A549 (cell line): ENCODE results near the gene BNC2. TPM values are rescaled to one million over a fixed set of nuclear protein-coding genes. Genes with fewer than 3 reads are reported as not detected.
"Not testable (repeated sequence)": the region's sequence is repeated elsewhere in the genome, so short reads cannot be mapped to it uniquely, and the experiment has no call there.

Experiments
- ATAC-seq, 2 experiments: fragments of 200-7000 bp in 1 of 2; fragments of >200 bp in 1 of 2; cut with Nextera tagmentation in 1 of 2; cut with Tn5 transposase in 1 of 2; 3 replicates each; pipeline versions ENCODE4 v1.8.0 to v1.9.1; 2018 to 2020; ENCODE audit warnings: mild to moderate bottlenecking in 1 of 2, moderate library complexity in 1 of 2
- CTCF ChIA-PET: fragments of 300-600 bp; sonication (Branson Sonifier 250); formaldehyde crosslinking; extraction: SDS; loops from one replicate; lab custom pipeline; 2021; ENCODE audit warnings: antibody characterized with exemption, inconsistent platforms; lab: Yijun Ruan, JAX
- POLR2A ChIA-PET: fragments of 350-600 bp; formaldehyde crosslinking; extraction: SDS; loops from one replicate; lab custom pipeline; 2021; ENCODE audit warnings: antibody characterized with exemption, inconsistent platforms; lab: Yijun Ruan, JAX
- DNase-seq, 2 experiments: peaks; one replicate each; pipeline versions ENCODE4 v3.0.0 to v3.0.0-alpha.2; 2011 to 2016; ENCODE audit warnings: low read depth in 1 of 2, low spot score in 1 of 2
- FAIRE-seq: peaks from 2 replicates; lab custom pipeline; 2011; peaks lifted over from hg19 to GRCh38; lab: Jason Lieb, UNC
- H3K27ac ChIP-seq, 2 experiments: fragments of >200 bp; sonication (Bioruptor Twin); formaldehyde crosslinking; 3 replicates each; pipeline ENCODE4 v1.5.1; 2016 to 2017
- H3K4me1 ChIP-seq: fragments of >200 bp; sonication (Bioruptor Twin); formaldehyde crosslinking; 3 replicates; pipeline ENCODE4 v1.6.1; 2016
- H3K4me2 ChIP-seq: fragments of >200 bp; sonication (Bioruptor Twin); formaldehyde crosslinking; 3 replicates; pipeline ENCODE4 v1.6.1; 2016
- H3K4me3 ChIP-seq: fragments of >200 bp; sonication (Bioruptor Twin); formaldehyde crosslinking; 3 replicates; pipeline ENCODE4 v1.5.1; 2016
- H3K9me3 ChIP-seq: fragments of >200 bp; sonication (Bioruptor Twin); formaldehyde crosslinking; 3 replicates; pipeline ENCODE4 v1.6.1; 2016
- ATOH8 ChIP-seq: fragments of 250-450 bp; sonication (Bioruptor Pico); IDR thresholded peaks from 2 replicates; pipeline ENCODE4 v1.5.0; 2020; ENCODE audit warnings: low read depth, mild to moderate bottlenecking, moderate library complexity
- BCL3 ChIP-seq: fragments of >200 bp; sonication (Bioruptor Twin); formaldehyde crosslinking; IDR thresholded peaks from 3 replicates; pipeline ENCODE4 v1.6.1; 2016
- CBX2 ChIP-seq: fragments of 200-600 bp; sonication (generic); IDR thresholded peaks from 2 replicates; pipeline ENCODE4 v1.6.1; 2016; ENCODE audit warnings: low read depth, mild to moderate bottlenecking, borderline replicate concordance
- CBX8 ChIP-seq: fragments of 200-600 bp; sonication (generic); IDR thresholded peaks from 2 replicates; pipeline ENCODE4 v1.6.1; 2016
- CHD2 ChIP-seq: fragments of 150-350 bp; IDR thresholded peaks from 2 replicates; pipeline ENCODE4 v1.6.1; 2014; ENCODE audit warnings: low read length; ENCODE audit not compliant: partially characterized antibody
- CHD4 ChIP-seq: fragments of 200-600 bp; sonication (generic); IDR thresholded peaks from 2 replicates; pipeline ENCODE4 v1.6.1; 2016; ENCODE audit warnings: antibody characterized with exemption, mild to moderate bottlenecking, borderline replicate concordance
- EHF ChIP-seq: fragments of 250-450 bp; sonication (Bioruptor Pico); IDR thresholded peaks from 2 replicates; pipeline ENCODE4 v1.5.0; 2020; ENCODE audit warnings: mild to moderate bottlenecking
- ELK1 ChIP-seq: fragments of 150-350 bp; IDR thresholded peaks from 2 replicates; pipeline ENCODE4 v1.6.1; 2014; ENCODE audit warnings: low read depth, mild to moderate bottlenecking, low read length
- ESRRA ChIP-seq: fragments of 150-350 bp; IDR thresholded peaks from 2 replicates; pipeline ENCODE4 v1.6.1; 2014; ENCODE audit warnings: mild to moderate bottlenecking, low read length, borderline replicate concordance
- FOSB ChIP-seq: fragments of 250-450 bp; sonication (Bioruptor Pico); IDR thresholded peaks from 2 replicates; pipeline ENCODE4 v1.5.0; 2020; ENCODE audit warnings: mild to moderate bottlenecking, moderate library complexity
- FOSL2 ChIP-seq, 2 experiments: fragments of 450-650 bp in 1 of 2; fragments of >200 bp in 1 of 2; sonication (Bioruptor Twin) in 1 of 2; formaldehyde crosslinking; IDR thresholded peaks; 2 replicates each; pipeline versions ENCODE4 v1.5.0 to v1.6.1; 2016 to 2020; ENCODE audit warnings: mild to moderate bottlenecking in 1 of 2, moderate library complexity in 1 of 2
- HDAC2 ChIP-seq: fragments of 200-600 bp; sonication (generic); IDR thresholded peaks from 2 replicates; pipeline ENCODE4 v1.6.1; 2016
- HES2 ChIP-seq: fragments of >200 bp; sonication (Bioruptor Twin); formaldehyde crosslinking; IDR thresholded peaks from 2 replicates; pipeline ENCODE4 v1.6.1; 2016
- HMGXB4 ChIP-seq: fragments of 250-450 bp; sonication (Bioruptor Pico); IDR thresholded peaks from 2 replicates; pipeline ENCODE4 v1.5.0; 2021; ENCODE audit warnings: mild to moderate bottlenecking, moderate library complexity, borderline replicate concordance
- HOXA7 ChIP-seq: fragments of 250-450 bp; sonication (Bioruptor Pico); IDR thresholded peaks from 2 replicates; pipeline ENCODE4 v1.5.0; 2020; ENCODE audit warnings: mild to moderate bottlenecking, moderate library complexity
- HOXB13 ChIP-seq: fragments of 250-450 bp; sonication (Bioruptor Pico); IDR thresholded peaks from 2 replicates; pipeline ENCODE4 v1.5.0; 2020; ENCODE audit warnings: low read depth, mild to moderate bottlenecking, moderate library complexity
- KDM5A ChIP-seq: fragments of 200-600 bp; sonication (generic); IDR thresholded peaks from 2 replicates; pipeline ENCODE4 v1.6.1; 2016; ENCODE audit warnings: antibody characterized with exemption, mild to moderate bottlenecking
- NR3C1 ChIP-seq: fragments of >200 bp; sonication (Bioruptor Twin); formaldehyde crosslinking; IDR thresholded peaks from 3 replicates; pipeline ENCODE4 v1.6.1; 2017
- RARB ChIP-seq: fragments of 250-450 bp; sonication (Bioruptor Pico); IDR thresholded peaks from 2 replicates; pipeline ENCODE4 v1.8.0; 2021; ENCODE audit warnings: mild to moderate bottlenecking, moderate library complexity
- RFX5 ChIP-seq: fragments of 450-650 bp; IDR thresholded peaks from 2 replicates; pipeline ENCODE4 v1.7.1; 2014; ENCODE audit warnings: antibody characterized with exemption, mild to moderate bottlenecking, moderate library complexity
- SREBF2 ChIP-seq: fragments of 450-650 bp; IDR thresholded peaks from 2 replicates; pipeline ENCODE4 v1.6.1; 2014; ENCODE audit warnings: mild to moderate bottlenecking, moderate library complexity
- TFCP2L1 ChIP-seq: fragments of 250-450 bp; sonication (Bioruptor Pico); IDR thresholded peaks from 2 replicates; pipeline ENCODE4 v1.5.0; 2021; ENCODE audit warnings: mild to moderate bottlenecking
- TP53 ChIP-seq: fragments of 250-450 bp; sonication (Bioruptor Pico); IDR thresholded peaks from 2 replicates; pipeline ENCODE4 v1.5.0; 2021; ENCODE audit warnings: mild to moderate bottlenecking, moderate library complexity
- USF2 ChIP-seq: fragments of 450-650 bp; IDR thresholded peaks from 2 replicates; pipeline ENCODE4 v1.6.1; 2014; ENCODE audit warnings: antibody characterized with exemption
- ZFP36 ChIP-seq: fragments of 450-650 bp; IDR thresholded peaks from 2 replicates; pipeline ENCODE4 v1.6.1; 2014; ENCODE audit warnings: borderline replicate concordance; ENCODE audit not compliant: partially characterized antibody
- ZNF302 ChIP-seq: fragments of 250-450 bp; sonication (Bioruptor Pico); IDR thresholded peaks from 2 replicates; pipeline ENCODE4 v1.9.0; 2021; ENCODE audit warnings: inconsistent platforms, mild to moderate bottlenecking, moderate library complexity
- ZSCAN20 ChIP-seq: fragments of 250-450 bp; sonication (Bioruptor Pico); IDR thresholded peaks from 2 replicates; pipeline ENCODE4 v1.8.0; 2022; ENCODE audit warnings: mild to moderate bottlenecking, moderate library complexity
- WGBS: methylation state at CpG from one replicate; pipeline ENCODE4 v1.1.6; 2017; ENCODE audit errors: missing lambda C conversion rate; 5-methylcytosine and 5-hydroxymethylcytosine counted together
- polyA plus RNA-seq, 4 experiments: library from polyadenylated mRNA; depleted of rRNA in 3 of 4; stranded (reverse); fragments of >200 nt; fragmentation: RNase III in 1 of 4; extraction: RNeasy Plus Mini Kit Qiagen cat#74134 plus additional on column Dnase treatment in 1 of 4; gene quantifications; 2 replicates in 3 of 4; 3 replicates in 1 of 4; pipeline ENCODE4 v1.2.3, GENCODE V29; 2011 to 2017

BNC2 gene
- polyA plus RNA-seq, 2 of the 4 experiments (the other 2 are of a cell fraction) = 6.2 to 7.5 TPM

- CTCF ChIA-PET = interaction anchor here (1.4 kb wide), 1 partner anchor 11 kb away, joined by 3 read pairs; no protein-coding TSS in a partner anchor
- peaks cover 50% of the 10 kb centered on the region for H3K4me1 ChIP-seq
Observed at GRCh38 chr9:16441791-16442190, 428.7 kb downstream of the BNC2 start.

GRCh38 chr9:16438831-16439230, 431.6 kb downstream of the BNC2 start:
- 89% methylated on average over 6 of the region's 6 CpGs for WGBS
- H3K4me1 ChIP-seq = peaks cover 21% of the 10 kb centered on the region
- CTCF ChIA-PET, FAIRE-seq, H3K9me3 ChIP-seq, H3K4me3 ChIP-seq, POLR2A ChIA-PET, H3K4me2 ChIP-seq, H3K27ac ChIP-seq, DNase-seq, ATAC-seq: not testable (repeated sequence)

More at GRCh38 chr9:16441791-16442190, 428.7 kb downstream of the BNC2 start:
- POLR2A ChIA-PET = no interaction called here
- TF ChIP-seq HOXB13 (CRISPR knock-in tag) (no peak), CBX8 (no peak), EHF (CRISPR knock-in tag) (no peak), TP53 (no peak), SREBF2 (no peak), CHD2 (no peak), ZFP36 (no peak), NR3C1 (no peak), ZSCAN20 (CRISPR knock-in tag) (no peak), ATOH8 (CRISPR knock-in tag) (no peak), HMGXB4 (CRISPR knock-in tag) (no peak), ESRRA (no peak), USF2 (no peak), CHD4 (no peak), FOSB (CRISPR knock-in tag) (no peak), TFCP2L1 (CRISPR knock-in tag) (no peak)
- FAIRE-seq (no peak), ATAC-seq (no peak), DNase-seq (no peak)
- Histone ChIP-seq H3K9me3 (no peaks in the 10 kb centered on the region), H3K4me2 (no peak overlapping the region; the same call in 2 of the 3 replicates), H3K27ac (peak overlapping the region; percentile 16 to 81; a peak in 3 of 6 replicates), H3K4me3 (no peak overlapping the region)
- WGBS = 94% methylated on average over 4 of the region's 4 CpGs

- no peak for FAIRE-seq
- Histone ChIP-seq H3K4me1 (no peaks in the 10 kb centered on the region), H3K27ac (no peak overlapping the region), H3K9me3 (no peaks in the 10 kb centered on the region), H3K4me2 (no peak overlapping the region), H3K4me3 (no peak overlapping the region)
- no peak for DNase-seq
- no peak for ATAC-seq
- ChIA-PET POLR2A (no interaction called here), CTCF (no interaction called here)
- TF ChIP-seq CBX2 = no peak
- WGBS = 87% methylated on average over 10 of the region's 10 CpGs
Observed at GRCh38 chr9:16436545-16436944, 433.9 kb downstream of the BNC2 start.

GRCh38 chr9:16434526-16434925, 435.9 kb downstream of the BNC2 start:
- ChIA-PET CTCF (no interaction called here), POLR2A (no interaction called here)
- whole genome bisulfite sequencing = 80% methylated on average over 6 of the region's 6 CpGs
- no peaks in the 10 kb centered on the region for H3K9me3 ChIP-seq
- no peak overlapping the region for H3K4me3 ChIP-seq
- DNase-seq = no peak
- no peak for ATAC-seq
- no peaks in the 10 kb centered on the region for H3K4me1 ChIP-seq
- FAIRE-seq = no peak
- H3K4me2 ChIP-seq = no peak overlapping the region
- no peak overlapping the region for H3K27ac ChIP-seq
- TF ChIP-seq TP53 = no peak
- TF ChIP-seq FOSL2 (IDR thresholded peaks at IDR 0.05) = no peak
- TF ChIP-seq FOSL2 (CRISPR knock-in tag; IDR thresholded peaks at IDR 0.05) = no peak
- TF ChIP-seq RARB (CRISPR knock-in tag) = no peak
- TF ChIP-seq SREBF2 = no peak
- no peak for TF ChIP-seq HES2
- TF ChIP-seq RFX5 = no peak
- TF ChIP-seq ZNF302 = no peak
- TF ChIP-seq EHF (CRISPR knock-in tag) = no peak
- TF ChIP-seq ELK1 = no peak
- TF ChIP-seq CHD2 = no peak
- TF ChIP-seq HOXA7 (CRISPR knock-in tag) = no peak
- no peak for TF ChIP-seq HDAC2
- no peak for TF ChIP-seq KDM5A
- TF ChIP-seq BCL3 = no peak
